ENCODE measurements around the gene ABT1.

The ABT1 gene

GRCh38 chr6:26607434-26608230 is 10.9 kb downstream of the ABT1 start:
- peak; percentile 75 for DNase-seq

GRCh38 chr6:26609463-26609862 is 12.7 kb downstream of the ABT1 start:
- DNase-seq: no peak

GRCh38 chr6:26611599-26611998 is 14.8 kb downstream of the ABT1 start:
- DNase-seq: no peak

GRCh38 chr6:26613201-26613600 is 16.4 kb downstream of the ABT1 start:
- DNase-seq: no peak

- no peak for DNase-seq
Observed at GRCh38 chr6:26613689-26614683, 17.2 kb downstream of the ABT1 start.

DNA sequence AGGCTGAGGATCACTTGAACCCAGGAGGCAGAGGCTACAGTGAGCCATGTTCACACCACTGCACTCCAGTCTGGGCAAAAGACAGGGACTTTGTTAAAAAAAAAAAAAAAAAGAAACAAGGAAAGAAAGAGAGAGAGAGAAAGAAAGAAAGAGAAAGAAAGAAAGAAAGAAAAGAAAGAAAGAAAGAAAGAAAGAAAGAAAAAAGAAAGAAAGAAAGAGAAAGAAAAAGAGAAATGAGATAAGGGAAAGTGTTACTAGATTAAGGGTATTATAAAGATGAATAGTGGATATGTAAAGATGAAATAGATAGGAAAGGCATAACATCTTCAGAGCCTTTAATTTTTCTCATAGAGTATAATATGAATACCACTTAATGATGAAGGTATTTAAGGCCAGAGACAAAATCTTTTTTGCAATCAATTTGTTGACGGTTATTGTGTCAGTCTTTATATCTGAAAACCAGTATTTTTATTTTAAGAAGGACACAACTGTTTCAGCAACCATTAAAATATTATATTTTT is 26.6 kb downstream of the ABT1 start:
- DNase-seq: no peak

DNA sequence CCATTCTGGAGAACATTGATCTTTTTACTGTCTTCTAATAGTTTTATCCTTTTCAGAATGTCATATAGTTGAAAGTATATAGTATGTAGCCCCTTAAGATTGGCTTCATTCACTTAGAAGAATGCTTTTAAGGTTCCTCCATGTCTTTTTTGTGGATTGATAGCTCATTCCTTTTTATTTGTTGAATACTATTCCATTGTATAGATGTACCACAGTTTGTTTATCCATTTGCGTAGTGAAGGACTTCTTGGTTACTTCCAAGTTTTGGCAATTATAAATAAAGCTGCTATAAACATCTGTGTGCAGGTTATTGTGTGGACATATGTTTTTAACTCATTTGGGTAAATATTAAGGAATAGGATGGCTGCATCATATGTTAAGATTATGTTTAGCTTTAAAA is 27.8 kb downstream of the ABT1 start:
- no peak for DNase-seq

- DNase-seq: no peak
Observed at GRCh38 chr6:26627843-26628242, 31.1 kb downstream of the ABT1 start.

- no peak for DNase-seq
Observed at GRCh38 chr6:26629359-26629758, 32.6 kb downstream of the ABT1 start.

GRCh38 chr6:26640806-26641205 is 44.1 kb downstream of the ABT1 start:
- no peak for DNase-seq

- DNase-seq: no peak
Observed at GRCh38 chr6:26646074-26646473, 49.3 kb downstream of the ABT1 start.
